CD1c-positive myeloid dendritic cell (primary cell): ENCODE data around the gene RIPPLY2.
"Not testable (repeated sequence)": the region's sequence is repeated elsewhere in the genome, so short reads cannot be mapped to it uniquely, and the experiment has no call there.

Experiments used
- DNase-seq: peaks from one replicate; pipeline ENCODE4 v3.0.0-alpha.2; 2016; ENCODE audit errors: extremely low spot score

Gene RIPPLY2

DNA sequence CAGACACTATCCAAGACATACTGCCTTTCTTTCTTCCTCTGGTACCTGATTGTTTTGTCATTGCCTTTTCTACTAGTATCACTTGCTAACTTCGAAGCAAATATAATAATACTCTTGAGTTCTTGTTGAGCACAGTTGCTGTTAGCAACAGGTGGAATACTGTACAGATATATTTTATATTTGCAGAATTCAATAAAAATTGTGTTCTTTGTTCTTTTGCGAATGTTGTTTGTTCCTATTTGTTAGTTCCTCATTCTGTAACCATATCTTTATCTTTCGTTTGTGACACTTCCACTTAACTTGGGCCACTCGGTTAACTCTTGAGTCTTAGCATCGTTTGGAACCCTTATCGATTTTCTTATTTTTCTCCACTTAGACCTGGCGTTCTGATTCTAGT lies 7.2 kb downstream of the RIPPLY2 start:
- DNase-seq = peak; percentile 48

DNA sequence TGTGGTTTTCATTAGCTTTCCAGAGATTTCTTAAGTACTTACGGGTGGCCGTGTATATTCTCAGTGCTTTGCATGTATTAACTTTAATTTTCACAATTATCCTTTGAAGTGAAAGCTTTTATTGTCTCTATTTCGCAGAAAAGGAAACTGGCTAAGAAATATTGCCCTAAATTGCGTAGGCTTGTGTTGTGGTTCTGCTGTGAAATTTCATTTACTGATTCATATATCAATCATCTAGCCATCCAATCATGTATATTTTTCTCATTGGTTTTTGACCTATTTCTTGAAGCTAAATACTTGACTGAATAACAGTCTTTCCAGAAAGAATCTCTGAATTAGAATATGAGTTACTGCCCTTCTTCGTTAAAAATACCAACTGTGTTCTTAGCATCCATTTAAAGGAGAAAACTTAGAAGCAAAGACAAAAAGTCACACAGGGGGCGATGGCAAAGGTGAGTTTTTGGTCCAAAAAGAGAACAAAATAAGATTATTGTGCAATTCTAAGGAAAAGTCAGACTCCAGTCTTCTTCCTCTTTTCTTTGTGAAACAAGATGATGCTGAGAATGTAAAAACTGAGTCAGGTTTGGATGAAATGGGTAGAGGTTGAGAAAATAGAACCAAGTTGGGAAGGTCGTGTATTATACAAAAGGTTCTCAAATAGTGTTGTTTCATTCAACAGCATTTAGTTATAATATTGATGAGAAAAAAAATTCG lies 7.8 kb downstream of the RIPPLY2 start:
- peak; percentile 49 for DNase-seq

DNA sequence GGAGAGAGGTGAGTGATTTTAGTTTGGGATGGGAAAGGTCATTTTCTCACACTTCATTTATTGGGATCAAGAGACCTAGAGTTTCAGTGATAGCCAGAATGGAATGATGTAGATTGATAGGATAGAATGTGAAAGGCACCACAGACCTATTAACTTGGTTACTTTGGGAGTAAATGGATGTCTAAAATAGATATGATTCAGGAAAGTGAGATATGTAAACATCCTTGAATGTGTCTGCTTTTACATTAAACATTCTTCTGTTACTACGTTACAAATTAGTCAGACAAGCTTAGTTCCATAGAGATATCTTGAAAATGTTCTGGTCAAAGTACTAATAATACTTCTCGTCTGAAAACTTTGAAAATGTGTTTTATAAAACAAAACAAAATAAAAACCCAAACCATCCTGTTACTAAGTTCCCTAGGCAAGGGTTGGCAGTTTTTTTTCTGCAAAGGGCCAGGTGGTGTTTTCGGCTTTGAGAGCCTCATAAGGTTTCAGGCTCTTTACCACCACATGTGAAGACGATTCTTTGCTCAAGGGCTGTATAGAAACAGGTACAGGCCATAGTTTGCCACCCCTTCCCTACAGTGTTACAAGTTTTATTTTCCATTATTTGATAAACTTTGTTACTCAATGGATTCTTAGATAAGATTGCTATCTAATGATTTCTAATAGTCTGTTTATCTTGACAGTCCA lies 9.8 kb downstream of the RIPPLY2 start:
- no peak for DNase-seq

DNA sequence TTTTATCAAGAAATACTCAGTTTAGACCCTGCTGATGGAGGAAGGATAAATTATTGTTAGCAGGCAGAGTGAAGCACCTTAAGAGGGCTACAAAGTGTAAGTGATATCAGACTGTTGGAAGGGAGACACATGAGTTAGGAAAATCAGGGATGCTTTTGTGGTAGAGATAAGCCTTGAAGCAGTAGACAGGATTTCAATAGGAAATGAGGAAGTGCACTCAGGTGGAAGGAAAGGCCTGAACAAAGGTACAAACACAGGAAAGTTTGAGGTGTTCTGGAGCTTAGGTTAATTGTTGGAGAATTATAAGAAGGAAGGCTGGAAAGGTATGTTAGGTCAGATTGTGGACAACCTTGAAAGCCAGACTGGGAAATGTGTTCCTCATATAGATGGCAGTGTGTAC lies 13.9 kb downstream of the RIPPLY2 start:
- DNase-seq = no peak

DNA sequence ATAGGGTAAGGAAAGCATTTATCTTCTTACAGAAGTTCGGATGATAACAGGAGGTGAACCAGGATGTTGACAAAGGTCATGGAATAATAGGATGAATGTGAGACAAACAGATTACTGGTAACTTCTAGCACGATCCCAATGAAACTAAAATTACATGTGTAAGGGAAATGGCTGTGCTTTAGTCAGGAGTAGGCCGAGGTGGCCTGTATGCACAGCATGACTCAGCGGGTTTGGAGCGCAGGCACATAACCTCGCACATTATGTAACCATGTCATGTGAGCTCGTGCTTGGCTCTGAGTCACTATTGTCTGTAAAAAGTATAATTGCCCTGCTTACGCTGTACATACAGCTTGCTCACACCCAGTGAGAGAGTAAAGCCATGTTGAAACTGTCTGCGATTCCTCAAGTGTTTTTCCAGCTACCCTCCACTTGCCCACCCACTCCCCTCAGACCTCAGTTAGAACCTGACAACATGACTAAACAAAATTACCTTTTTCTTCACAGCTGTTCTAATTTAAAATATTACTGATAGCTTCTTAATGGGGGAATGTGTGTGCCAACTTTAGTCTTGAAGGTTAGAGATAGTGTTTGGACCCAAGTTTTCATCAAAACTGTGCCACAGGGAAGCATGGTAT lies 14.5 kb downstream of the RIPPLY2 start:
- DNase-seq = peak; percentile 91

DNA sequence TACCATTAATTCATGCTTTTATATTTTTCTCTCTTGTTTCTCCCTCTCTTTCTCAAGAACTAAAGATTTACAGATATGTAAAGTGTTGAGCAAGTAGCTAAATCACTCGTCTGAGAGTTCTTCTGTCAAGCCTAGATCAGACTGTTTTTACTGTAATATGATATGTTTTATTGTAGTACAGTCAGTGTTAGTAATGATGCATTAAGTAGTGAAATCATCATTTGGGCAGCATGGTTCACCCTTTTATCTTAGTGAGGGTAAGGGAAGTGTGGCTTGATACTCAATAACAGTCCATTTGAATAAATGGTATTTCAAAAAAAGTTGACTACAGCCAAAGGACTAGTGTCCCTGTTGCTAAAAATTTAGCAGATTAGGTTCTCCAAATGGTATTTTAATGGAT lies 15.5 kb downstream of the RIPPLY2 start:
- no peak for DNase-seq

DNA sequence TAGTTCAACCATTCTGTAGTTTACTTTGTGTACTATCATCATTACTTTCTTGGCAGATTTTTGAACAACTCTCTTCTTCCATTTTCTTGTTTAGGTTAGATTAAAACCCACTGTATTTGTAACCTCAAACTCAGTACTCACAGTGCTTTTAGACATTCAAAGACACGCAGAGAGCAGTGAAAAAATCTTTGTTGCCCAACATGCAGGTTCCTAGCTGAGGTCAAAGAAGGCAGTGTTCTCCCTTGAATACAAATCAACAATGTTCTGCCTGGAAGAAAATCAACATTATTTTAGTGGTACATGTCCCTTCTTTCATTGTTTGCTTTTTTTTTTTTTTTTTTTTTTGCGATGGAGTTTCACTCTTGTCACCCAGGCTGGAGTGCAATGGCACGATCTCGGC lies 17.5 kb downstream of the RIPPLY2 start:
- DNase-seq = no peak

DNA sequence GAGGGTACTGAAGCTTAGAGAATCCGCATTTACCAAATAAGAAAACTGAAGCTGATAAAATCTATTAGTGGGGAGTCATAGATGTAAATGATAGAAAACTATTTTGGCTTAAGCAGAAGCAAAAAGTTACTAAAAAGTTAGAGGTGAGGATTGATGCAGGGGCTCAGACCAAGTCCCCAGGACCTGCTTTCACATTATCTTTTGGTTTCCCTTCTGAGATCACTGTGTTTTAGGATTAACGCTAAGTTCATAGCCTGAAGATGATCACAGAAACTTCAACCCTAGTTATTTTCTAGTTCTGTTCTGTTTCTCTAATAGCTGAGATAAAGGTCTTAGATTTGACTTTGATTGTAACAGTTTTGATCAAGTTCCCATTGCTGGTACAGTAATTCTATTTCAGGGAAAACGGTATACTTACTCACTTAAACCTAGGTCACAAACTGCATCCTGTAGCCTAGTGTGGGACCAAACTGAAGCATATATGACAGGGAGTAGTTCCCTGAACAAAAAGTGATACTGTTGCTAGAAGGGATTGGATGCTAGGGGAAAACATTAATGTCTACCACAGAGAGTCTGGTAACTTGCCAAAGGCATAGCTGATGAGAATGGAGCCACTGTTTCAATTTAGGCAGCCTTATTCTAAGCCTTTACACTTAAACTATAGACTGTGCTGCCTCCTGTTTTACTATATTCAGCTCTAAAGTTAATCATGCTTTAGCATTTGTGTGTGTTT lies 19.4 kb downstream of the RIPPLY2 start:
- no peak for DNase-seq

DNA sequence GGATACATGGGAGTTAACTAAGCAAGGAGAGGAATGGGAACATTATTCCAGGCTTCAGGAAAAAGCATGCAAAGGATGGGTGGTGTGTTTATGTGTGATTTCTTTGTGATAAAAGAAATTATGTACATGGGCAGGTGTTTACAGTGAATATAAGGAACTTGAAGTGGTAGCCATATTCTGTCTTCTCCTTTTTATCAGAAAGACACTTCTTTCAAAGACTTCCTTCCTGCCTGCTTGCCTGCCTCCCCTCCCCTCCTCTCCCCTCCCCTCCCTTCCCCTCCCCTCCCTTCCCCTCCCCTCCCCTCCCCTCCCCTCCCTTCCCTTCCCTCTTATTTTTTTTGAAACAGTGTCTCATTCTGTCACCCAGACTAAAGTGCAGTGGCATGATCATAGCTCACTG lies 20.7 kb downstream of the RIPPLY2 start:
- no peak for DNase-seq

DNA sequence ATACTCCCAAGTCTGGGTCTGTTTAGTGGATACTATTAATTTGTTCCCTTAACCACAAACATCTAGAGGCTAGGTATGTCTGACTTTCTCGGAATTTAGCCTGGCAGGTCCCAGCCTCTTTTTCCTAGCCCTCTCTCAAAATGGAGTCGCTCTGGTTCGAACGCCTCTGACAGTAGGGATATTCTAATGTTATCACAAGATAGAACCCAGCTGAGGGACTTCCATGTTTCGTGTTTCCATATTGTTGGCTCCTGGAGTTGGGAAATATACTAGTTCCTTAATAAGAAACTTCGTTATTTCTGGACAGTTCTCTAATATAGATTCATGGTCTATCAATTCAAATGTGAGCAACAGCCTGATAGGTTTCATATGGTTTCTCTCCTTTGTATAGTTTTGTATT lies 22.7 kb downstream of the RIPPLY2 start:
- peak; percentile 23 for DNase-seq

DNA sequence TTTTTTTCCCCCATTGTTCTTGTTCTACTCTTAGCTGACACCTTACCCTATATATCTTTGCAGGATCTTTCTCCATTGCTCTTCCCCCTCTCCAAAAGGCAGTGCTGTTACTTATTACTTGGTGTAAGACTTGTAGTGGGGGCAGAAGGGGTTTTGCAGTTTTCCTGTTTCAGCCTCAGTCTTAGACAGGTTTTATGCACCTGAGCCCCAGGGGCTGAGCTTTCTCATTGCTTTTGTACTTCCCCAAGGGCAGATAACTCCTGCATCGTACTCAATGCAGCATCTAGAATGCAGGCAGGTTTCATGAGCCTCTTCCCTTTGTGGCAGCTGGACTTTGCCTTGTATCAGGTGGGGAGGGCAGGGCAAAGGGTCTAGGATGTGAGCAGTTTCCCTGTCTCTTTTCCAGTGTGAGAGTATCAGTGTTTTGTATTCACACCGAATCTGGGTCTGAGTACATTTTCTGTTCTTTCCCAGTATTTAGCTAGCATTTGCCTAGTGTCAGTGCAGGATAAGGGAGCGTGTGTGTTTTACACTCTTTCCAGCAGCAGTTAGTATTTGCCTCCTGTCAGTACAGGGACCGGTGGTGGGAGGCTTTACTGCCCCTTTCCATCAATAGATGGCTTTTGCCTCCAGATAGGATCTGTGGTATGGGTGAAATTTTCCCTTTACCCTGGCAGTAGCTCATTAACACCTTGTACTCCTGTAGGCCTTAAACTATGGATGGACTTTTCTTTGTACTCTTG lies 25.9 kb downstream of the RIPPLY2 start:
- no peak for DNase-seq

DNA sequence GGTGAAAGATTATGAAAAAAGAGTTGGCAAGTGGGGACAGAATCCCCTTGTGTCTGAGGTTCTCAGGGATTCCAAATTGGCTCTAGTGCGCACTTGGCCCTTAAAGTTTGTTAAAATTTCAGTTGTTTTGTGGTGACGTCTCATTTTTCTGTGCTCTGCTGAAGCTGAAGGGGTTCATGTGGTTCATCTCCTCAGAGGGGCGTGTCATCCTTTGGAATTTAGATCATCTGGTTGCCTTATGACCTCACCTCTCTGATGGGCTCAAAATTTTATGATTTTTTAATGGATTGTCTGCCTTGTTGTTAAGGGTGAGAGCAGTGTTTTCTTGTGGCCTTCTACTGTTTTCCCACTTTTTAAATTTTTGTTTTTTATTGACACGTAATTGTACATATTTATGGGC lies 26.6 kb downstream of the RIPPLY2 start:
- no peak for DNase-seq

DNA sequence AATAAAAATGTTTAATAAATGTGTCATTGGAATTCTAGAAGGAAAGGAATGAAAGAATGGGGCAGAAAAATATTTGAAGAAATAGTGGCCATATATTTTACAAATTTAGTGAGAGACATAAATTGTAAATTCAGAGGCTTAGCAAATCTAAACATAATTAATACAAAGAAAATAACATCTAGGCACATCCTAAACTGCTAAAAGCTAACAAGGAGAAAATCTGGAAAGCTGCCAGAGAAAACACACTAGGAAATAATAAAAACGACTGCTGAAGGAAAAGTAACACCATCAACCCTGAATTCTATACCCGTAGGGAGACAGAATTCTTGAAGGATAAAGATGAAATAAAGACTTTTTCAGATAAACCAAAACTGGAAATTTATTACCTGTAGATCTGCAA lies 30.1 kb downstream of the RIPPLY2 start:
- no peak for DNase-seq

DNA sequence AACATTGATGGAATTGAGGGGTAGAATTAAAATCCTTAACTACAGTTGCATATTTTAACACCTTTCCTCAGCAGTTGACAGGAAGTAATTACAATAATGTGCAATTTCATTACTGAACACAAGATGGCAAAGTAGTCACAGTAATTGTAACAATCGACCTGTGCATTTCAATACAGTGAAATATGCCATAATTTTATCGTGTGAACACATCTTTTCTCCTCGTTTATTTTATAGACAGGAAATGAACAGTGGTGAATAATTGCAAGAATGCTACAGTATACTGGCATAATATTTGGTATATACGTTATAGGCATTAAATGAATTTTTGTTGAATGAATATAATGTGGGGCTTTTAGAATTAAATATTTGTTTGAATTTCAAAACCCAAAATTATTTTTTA lies 31.4 kb downstream of the RIPPLY2 start:
- peak; percentile 65 for DNase-seq

DNA sequence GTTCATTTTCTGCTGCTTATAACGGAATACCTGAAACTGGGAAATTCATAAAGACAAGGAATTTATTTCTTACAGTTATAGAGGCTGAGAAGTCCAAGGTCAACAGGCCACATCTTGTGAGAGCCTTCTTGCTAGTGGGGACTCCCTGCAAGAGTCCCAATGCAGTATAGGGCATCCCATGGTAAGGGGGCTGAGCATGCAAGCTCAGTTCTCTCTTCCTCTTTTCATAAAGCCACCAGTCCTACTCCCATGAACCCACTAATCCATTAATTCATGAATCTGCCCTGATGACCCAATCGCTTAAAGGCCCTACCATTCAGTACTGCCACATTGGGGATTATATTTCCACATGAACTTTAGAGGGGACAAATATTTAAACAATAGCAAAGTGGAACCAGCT lies 32.8 kb downstream of the RIPPLY2 start:
- DNase-seq = no peak

DNA sequence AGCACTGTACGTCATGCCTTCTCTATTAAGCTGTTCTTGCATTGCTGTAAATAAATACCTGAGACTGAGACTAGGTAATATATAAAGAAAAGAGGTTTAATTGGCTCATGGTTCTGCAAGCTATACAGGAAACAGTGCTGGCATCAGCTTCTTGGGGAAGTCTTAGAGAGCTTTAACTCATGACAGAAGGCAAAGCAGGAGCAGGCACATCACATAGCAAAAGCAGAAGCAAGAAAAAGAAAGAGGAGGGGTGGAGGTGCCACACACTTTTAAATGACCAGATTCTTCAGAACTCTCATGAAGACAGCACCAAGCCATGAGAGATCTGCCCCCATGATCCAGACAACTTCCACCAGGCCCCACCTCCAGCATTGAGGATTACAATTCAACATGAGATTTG lies 36.5 kb downstream of the RIPPLY2 start:
- DNase-seq = peak; percentile 15

DNA sequence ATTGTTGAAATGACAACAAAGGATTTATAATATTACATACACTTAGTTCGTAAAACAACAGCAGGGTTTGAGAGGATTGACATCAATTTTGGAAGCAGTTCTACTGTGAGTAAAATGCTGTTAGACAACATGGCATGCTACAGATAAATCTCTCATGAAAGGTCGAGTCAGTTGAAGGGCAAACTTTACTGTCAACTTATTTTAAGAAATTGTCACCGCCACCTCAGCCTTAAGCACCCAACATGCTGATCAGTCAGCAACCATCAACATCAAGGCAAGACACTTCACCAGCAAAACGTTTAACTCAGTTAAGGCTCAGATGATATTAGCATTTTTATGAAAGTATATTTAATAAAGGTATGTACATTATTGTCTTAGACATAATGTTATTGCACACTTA lies 37.4 kb downstream of the RIPPLY2 start:
- no peak for DNase-seq

DNA sequence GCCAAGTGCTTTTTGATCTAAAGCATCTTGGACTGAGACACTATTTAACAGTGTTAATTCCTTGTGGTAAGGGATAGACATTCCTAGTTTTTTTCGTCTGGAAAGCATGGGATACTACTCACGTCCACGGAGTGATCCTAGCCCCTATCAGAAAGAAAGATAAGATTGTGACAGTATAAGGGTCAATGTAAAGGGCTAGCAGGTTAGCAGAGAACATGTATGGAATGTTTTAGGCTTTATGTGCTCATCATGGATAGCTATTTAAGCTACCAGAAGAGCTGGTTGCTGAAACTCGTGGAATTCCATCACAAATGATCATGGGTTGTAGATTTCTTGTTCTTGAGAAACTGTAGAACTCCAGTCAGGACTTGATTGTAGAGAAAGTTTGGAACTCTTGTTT lies 38.4 kb downstream of the RIPPLY2 start:
- DNase-seq = no peak

DNA sequence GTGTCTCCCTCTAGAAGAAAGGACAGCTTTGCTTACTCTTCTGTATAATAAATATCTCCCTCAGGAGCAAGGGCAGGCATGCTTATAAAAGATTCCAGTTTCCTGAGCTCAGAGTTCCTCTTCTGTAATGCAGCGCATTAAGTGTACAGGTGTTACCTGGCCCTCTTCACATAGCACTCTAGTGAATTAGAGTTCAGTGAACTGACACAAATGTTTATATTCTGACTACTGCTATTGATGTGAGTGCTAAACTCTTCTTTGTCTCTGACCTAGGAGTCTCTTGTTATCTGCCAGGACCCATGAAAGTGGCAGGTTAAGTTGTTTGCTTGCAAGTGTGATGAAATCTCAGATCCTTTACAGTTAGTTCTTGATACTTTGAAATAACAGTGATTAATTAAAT lies 39.9 kb downstream of the RIPPLY2 start:
- no peak for DNase-seq

DNA sequence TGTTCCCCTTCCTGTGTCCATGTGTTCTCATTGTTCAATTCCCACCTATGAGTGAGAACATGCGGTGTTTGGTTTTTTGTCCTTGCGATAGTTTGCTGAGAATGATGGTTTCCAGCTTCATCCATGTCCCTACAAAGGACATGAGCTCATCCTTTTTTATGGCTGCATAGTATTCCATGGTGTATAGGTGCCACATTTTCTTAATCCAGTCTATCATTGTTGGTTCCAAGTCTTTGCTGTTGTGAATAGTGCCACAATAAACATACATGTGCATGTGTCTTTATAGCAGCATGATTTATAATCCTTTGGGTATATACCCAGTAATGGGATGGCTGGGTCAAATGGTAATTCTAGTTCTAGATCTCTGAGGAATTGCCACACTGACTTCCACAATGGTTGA lies 43.9 kb downstream of the RIPPLY2 start:
- DNase-seq = not testable (repeated sequence)

DNA sequence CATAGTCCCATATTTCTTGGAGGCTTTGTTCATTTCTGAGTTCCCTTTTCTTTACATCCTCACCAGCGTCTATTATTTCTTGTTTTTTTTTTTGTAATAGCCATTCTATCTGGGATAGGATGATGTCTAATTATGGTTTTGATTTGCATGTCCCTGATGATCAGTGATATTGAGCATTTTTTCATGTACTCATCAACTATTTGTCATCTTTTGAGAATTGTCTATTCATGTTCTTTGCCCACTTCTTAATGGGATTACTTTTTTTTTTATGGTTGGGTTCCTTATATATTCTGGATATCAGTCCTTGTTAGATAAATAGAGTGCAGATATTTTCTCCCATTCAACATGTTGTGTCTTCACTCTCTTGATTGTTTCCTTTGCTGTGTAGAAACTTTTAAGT lies 48.5 kb downstream of the RIPPLY2 start:
- DNase-seq = no peak

DNA sequence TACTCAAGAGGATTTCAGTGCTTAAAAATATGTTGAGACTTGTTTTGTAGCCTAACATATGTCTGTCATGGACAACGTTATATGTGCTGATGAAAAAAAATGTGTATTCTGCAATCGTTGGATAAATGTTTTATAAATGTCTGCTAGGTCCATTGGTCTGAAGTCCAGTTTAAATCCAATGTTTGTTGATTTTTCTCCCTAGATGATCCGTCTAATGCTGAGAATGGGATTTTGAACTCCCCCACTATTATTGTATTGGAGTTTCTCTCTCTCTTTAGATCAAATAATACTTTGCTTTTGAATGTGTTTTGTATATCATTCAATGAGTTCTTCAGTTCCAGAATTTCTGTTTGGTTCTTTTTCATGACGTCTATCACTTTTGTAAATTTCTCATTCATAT lies 51.2 kb downstream of the RIPPLY2 start:
- no peak for DNase-seq
